Esophagus muscularis mucosa (tissue), 3 donors: Measurements from ENCODE around the gene NUP205.

Experiments used
- POLR2A ChIP-seq: fragments of 450-650 bp; IDR thresholded peaks from one replicate; pipeline ENCODE4 v1.6.1; 2017; ENCODE audit warnings: antibody characterized with exemption, moderate library complexity, mild to moderate bottlenecking, low read depth
- POLR2AphosphoS5 ChIP-seq, 2 donors: sonication (generic); formaldehyde crosslinking; IDR thresholded peaks; one replicate each; pipeline ENCODE4 v1.6.1; 2017; ENCODE audit warnings: antibody characterized with exemption in 2 of 2
- TF ChIP-seq, protein P1 (sequence below), 3 experiments: fragments of 200-600 bp in 2 of 3; fragments of 450-650 bp in 1 of 3; sonication (generic) in 2 of 3; IDR thresholded peaks; one replicate each; pipeline ENCODE4 v1.5.1; 2017 to 2019; ENCODE audit warnings: antibody characterized with exemption in 3 of 3, mild to moderate bottlenecking in 2 of 3, moderate library complexity in 1 of 3

DNA sequence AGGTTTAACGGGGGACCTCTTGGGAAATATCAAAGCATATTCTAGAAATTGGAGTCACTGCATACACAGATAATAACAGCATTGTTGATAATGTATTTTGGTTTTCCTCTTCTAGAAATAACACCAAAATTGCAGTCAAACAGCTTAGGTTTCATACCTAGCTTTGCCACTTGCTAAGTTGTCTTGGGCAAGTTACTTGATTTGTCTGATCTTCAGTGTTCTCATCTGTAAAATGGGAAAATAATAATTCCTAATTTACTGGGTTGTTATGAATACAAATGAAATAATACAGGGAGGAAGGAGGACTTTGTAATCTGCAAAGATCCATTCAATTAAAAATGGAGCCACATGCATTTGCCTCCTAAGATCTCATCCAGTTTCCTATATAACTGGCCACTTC, 20.3 kb upstream of the NUP205 start:
- TF ChIP-seq, protein P1, sequence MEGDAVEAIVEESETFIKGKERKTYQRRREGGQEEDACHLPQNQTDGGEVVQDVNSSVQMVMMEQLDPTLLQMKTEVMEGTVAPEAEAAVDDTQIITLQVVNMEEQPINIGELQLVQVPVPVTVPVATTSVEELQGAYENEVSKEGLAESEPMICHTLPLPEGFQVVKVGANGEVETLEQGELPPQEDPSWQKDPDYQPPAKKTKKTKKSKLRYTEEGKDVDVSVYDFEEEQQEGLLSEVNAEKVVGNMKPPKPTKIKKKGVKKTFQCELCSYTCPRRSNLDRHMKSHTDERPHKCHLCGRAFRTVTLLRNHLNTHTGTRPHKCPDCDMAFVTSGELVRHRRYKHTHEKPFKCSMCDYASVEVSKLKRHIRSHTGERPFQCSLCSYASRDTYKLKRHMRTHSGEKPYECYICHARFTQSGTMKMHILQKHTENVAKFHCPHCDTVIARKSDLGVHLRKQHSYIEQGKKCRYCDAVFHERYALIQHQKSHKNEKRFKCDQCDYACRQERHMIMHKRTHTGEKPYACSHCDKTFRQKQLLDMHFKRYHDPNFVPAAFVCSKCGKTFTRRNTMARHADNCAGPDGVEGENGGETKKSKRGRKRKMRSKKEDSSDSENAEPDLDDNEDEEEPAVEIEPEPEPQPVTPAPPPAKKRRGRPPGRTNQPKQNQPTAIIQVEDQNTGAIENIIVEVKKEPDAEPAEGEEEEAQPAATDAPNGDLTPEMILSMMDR (IDR thresholded peaks at IDR 0.05) = no peak
- TF ChIP-seq POLR2A (no peak), POLR2AphosphoS5 (IDR thresholded peaks at IDR 0.05) (no peak)
